T-helper 1 cell (primary cell): Measurements from ENCODE around the gene HLF.

Experiments
- DNase-seq, 5 donors: peaks; one replicate each; pipeline ENCODE4 v3.0.0-alpha.2; 2012 to 2020
- total RNA-seq, 4 donors: gene quantifications; one replicate each; lab custom pipeline; 2026; lab: John Stamatoyannopoulos, UW

HLF gene, protein sequence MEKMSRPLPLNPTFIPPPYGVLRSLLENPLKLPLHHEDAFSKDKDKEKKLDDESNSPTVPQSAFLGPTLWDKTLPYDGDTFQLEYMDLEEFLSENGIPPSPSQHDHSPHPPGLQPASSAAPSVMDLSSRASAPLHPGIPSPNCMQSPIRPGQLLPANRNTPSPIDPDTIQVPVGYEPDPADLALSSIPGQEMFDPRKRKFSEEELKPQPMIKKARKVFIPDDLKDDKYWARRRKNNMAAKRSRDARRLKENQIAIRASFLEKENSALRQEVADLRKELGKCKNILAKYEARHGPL
- 3.5 to 5.1 (median 4.1) reads per million in 4 donors for total RNA-seq

DNA sequence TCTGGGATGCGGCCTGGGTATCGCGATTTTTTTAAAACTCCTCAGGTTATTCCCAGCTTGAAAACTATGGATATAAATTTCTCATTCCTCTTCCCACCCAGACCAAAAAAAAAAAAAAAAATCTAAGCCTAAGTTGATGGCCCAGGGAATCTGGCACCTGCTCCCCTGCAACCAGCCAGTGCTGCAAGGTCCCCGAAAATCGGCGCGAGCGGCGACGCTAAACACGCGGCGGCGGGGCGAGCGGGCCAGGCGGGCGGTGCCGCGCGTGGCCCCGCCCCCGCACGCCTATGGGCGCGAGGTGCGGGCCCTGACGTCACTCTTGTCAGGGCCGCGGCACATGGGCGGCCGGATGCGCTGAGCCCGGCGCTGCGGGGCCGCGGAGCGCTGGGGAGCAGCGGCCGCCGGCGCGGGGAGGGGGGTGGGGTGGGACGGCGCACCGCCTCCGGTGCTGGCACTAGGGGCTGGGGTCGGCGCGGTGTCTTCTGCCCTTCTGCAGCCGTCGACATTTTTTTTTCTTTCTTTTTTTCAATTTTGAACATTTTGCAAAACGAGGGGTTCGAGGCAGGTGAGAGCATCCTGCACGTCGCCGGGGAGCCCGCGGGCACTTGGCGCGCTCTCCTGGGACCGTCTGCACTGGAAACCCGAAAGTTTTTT, at the start of gene HLF:
Gene HLF, plus strand, starts transcription at position 316 of the 654 bp plus-strand sequence. CDS start 525 bp downstream, outside the sequence.
- peak; percentile 51 to 80 (median 57) for DNase-seq

DNA sequence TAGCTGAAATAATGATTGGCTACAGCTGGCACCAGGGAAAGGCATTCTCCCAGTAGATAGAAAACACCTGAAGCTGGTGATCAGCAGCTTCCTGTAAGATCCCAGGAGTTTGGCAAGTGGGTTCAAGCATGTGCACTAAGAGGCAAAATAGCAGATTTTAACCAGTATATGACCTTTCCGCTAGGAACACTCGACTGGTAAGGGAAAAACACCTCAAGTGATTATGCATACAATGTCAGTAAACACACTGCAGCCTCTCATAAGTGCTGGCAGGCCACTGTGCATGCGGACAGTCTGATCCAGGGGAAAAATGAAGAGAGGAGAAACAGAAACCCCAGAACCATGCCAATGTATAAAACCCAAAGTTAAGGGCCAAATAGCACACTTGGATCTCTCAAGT, 49.0 kb upstream of the HLF start:
- no peak for DNase-seq

DNA sequence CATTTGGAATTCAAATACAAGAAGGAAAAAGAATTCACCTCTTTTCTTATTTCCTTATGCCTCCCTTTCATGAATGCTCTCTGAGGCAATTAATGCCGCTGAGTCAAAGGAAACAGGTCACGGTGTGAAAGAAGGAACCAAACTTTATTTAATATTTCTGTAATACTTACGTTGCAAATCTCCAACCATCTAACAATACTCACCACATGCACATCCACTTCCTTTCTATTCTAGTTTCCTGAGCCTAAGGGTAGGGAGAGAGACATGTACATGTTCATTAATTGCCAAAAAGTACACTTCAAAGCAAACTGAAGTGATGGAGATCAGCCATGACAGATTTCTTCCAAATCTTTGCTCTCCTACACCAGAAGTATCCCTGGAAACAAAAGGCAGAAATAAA, 47.9 kb upstream of the HLF start:
- no peak for DNase-seq

DNA sequence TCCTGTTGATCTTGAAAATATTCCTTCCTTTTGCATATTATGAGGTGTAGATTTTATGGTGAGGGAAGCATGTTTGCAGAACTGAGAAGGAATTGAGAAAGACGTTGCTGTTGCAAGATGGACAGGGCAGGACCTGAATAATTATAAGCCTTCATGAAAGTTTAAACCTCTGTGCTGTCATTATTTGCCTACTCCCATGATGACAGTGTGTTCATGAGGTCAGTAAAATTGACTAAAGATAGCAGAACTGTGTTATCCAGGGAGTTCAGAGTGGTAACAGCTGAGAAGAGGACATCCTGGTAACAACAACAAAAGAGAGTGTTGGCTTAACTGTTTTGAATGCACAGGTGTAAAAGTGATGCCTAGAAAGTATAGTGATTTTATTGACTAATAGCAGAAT, 45.3 kb upstream of the HLF start:
- DNase-seq = no peak

DNA sequence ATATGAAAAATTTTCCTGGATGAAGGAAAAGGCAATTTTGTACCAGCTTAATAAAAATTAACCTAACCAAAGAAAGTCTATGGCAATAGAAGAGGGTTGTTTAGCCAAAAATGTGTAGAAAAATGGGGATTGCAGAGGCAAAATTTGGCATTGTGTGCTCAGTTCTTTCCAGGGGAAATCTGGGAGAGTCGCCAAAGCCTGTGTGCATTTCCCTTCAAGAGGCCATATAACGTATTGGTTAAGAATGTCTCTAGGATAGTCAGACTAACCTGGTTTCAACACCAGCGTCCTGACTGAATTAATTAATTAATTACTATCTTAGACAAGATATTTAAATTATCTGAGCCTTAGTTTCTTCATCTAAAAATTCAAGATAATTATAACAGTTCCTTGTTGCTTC, 44.8 kb upstream of the HLF start:
- no peak for DNase-seq

DNA sequence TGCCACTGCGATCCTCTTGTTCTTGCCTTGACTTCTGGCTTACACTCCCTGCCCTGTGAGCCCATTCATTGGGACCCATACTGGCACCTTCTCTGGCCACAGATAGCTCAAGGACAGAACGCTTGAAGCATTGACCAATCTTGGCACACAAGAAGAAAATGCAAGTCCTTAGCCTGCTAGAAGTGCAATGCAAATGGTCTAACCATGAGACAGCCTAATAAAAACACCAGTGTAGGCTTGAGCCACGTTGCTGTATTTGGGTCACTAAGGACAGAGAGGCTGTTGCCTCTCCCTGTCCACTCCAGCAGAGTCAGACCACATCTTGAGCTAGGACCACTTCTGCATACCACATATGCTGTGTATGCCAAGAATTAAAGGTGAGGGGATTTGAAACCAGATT, 41.2 kb upstream of the HLF start:
- no peak for DNase-seq

DNA sequence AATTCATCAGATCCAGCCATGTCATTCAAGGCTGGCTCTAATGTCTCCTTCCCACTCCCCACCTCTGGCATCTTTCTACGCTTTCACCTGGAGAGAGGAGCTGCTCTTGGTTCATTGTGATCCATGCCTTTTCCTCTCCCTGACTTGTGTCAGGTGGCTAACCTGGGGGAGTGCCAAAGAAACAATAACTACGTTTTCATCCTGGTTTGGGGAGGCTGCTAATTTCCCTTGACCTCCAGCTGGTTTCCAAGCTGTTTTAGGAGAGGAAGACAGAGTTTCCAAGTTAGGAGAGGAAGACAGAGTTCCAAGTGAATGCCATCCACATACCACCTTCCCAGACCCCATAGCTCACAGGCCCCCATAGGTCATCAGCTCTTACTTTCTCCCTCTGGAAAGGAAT, 40.0 kb upstream of the HLF start:
- no peak for DNase-seq

DNA sequence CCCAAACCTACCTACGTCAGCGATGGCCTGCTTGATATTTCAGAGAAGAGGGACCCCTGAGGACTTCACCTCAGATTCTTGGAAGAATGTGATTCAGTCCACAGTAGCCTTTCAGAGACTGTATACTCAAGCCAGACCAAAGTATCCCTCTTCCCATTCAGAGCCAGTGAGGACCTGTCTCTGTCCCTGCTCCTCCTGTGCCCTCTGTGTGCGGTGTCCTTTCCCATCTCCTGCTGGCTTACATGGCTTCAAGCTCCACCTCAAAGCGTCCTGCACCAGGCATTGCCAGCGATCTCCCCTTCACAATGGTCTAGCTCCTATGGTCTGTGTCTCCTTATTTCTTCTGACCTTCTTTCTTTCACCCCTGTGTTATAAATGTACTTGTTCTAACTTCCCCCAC, 39.5 kb upstream of the HLF start:
- no peak for DNase-seq

DNA sequence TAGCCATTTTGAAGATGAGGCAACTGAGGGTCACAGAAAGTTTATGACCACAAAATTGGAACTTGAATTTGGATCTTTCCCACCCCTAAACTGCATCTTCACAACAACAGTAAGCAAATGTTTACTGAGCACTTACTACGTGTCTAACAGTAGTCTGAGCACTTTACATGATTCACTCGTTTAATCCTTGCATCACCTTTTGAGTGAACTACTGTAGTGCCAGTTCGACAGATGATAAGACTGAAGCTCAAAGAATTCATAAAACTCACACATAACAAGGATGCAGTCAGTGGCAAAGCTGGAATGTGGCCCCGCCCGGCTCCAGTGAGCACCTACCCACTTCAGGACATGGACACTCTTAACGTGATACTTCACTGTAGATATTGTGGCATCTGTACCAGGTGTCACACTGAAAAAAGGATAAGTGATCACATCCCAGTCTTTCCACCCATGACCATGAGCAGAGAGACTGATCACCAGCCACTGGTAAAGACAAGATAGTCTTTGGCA, 36.0 kb upstream of the HLF start:
- DNase-seq = no peak

DNA sequence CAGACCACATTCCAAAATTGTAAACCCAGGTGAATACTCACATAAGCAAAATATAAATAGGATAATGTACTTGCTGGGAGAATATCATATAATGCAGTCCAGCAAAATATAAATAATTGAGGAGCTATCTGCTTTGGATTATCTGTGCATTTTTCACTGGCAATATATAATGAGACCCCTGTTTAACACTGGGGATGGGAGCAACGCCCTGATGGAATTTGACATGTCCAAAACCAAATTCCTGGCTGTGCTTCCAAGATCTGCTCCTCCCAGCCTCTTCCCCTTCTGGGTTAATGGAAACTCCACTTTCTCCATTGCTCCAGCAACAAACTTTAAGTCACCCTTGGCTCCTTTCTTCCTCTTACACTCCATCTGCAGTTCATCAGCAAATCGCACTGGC, 35.5 kb upstream of the HLF start:
- no peak for DNase-seq

DNA sequence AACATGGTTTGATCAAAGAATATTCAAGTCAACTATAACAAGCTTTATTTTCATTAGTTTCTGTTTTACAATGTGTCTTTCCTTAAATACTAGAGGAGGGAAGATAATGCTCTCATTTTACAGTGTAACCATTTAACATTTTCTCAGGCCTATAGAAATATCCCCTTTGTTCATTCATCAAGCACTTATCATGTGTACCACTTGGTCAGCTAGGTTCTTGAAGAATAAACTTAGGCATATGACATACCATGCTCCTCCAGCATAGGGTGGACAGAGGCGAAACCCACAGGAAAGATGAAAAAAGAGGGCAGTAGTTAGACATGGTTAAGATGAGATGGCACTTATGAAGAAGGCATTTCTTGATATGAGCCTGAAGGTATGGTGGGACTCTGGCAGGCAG, 34.0 kb upstream of the HLF start:
- DNase-seq = no peak

DNA sequence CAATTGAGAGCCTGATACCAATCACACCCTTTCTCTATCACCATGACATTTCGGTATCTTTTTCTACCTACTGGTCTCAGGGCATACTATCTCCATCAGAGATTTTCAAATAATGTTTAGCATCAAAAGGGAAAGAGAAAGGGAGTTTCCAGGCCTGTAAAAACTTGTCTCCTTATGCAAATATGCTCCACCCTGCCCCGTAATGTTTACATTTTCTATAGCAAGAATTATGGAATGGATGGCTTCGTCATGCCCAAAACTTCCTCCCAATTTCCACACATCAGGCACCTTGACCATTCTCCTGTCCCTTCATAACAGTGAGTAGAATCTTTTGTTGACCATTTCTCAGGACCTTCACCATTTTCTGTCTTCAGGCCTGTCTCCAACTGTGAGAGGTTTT, 30.9 kb upstream of the HLF start:
- DNase-seq = no peak

DNA sequence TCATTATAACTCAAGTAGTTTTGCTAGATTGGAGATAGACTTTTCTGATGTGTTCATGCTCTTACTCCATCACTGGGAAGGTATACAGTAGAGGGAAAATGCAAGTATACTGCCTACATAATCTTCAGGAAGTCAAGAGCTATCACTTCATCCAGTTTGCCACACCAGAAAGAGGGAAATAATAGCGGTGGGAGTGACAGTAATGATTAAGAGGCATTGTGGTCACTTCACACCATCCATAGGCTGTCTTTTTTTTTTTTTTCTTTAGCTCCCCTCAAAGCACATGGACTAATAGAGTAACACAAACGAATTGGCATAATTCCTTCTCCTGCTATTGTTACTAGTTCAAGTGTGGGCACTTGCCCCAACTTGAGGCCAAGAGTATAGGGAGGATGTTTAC, 28.4 kb upstream of the HLF start:
- no peak for DNase-seq

DNA sequence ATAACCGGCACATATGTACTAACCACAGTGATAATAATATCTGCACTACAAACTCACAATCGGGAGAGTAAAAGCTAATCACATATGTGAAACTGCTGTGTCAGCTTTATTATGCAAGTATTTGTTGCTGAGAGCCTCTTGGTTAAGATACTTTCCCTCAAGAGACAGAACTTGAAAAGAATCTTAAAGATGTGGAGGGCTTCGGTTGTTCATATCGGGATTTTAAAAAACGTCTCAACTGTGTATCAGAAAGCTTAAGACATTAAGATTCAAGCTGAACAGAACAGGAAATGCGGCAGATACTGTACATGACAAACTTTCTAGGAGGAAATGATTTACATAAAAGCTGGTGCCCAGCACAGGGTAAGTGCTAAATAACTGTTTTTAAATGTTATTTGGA, 27.5 kb upstream of the HLF start:
- peak in 1 of 5 donors; percentile 36 for DNase-seq

DNA sequence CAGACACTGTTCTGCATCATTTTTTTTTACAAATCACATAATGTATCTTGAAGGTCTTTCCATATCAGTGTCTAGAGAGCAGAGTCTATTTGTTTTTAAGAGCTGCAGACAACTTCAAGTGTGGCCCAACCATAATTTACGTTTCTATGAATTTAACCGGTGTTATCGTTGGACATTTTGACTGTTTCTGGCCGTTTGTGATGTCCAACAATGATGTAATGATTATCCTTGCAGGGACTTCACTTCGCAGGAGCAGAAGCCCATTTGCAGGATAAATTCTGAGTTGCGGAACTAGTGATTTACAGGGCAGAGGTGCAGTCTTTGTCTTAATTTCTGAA, 26.9 kb upstream of the HLF start:
- DNase-seq = no peak

DNA sequence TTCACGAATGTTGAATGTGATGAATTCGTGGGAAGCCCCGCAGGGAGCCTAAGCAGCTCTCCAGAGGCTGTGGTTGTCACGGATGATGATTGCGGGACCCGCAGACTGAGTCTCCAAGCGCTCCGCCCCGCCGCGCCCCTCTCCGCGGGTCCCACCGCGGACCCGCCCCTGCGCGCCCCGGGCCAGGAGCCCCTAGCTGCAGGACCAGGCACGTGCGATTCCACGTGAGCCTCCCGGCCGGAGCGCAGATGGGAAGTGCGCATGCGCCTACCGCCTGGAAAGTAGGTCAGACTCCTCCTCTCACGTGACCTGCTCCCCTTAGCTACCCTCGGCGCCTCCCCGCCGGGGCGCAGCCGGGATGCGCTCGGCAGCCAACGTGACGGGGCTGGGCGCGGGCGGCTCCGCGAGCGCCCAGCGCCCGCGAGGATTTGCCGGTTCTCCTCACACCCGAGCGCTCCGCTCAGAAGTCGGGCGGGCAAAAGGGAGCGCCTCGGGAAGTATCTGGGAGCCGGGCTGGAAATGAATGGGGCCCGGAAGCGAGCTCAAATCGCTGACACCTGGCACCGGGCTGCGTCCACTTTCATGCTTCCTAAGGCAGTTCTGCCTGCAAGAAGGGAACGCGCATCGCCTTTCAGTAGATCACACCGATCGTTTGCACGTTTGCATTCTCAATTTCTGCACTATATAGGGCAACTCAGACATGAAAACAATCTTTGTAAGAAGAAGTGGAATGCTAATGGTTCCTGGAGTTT, 26.4 kb upstream of the HLF start:
- peak; percentile 76 to 87 (median 80) for DNase-seq

DNA sequence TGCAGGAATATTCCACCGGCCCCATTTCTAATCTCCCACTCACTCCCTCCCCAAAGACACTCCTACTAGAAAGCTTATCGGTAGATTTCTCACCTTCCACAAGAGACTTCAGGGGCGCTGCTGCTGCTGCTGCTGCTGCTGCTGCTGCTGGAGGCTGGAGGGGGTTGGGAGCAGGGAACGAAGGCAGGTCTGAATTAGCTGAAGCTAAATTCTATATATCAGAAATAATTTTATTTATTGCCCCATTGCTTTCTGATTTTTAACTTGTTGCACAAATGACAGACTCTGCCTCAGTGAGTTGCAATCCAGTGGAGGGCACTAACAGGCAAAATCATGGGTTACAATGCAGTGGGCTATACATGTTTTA, 25.8 kb upstream of the HLF start:
- no peak for DNase-seq

DNA sequence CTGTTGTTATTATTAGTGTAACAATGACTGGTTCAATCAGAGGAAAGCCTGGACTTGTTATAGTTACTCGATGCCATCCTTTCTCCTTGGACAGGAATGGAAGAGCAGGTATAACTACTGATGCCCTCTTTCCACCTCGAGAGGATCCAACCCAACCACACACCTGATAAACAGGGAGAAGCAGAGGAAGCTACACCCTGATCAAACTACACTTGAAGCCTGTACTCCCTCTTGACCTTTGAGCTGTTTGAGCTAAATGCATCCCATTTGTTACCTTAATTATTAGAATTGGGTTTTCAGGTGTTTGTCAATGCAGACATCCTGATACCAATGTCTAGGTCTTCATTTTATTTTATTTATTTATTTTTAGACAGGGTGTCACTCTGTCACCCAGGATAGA, 23.7 kb upstream of the HLF start:
- DNase-seq = no peak

DNA sequence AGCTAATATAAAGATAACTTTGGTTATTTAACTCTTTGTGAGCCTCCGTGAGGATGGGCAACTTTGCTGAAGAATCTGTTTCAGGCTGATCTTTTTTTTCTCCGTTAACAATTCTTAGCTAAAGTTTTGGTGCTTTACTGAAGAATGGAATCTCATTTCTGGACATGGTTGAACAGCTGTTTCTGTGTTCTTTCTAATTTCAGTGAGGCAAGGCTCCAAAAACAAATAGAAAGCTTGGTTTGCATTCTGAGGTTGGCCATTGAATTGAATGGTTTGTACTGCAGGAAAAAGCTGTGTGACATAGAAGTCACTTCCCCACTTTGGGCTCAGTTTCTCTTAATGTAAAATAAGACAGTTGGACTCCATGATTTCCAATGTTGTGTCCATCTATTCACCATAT, 22.3 kb upstream of the HLF start:
- no peak for DNase-seq

DNA sequence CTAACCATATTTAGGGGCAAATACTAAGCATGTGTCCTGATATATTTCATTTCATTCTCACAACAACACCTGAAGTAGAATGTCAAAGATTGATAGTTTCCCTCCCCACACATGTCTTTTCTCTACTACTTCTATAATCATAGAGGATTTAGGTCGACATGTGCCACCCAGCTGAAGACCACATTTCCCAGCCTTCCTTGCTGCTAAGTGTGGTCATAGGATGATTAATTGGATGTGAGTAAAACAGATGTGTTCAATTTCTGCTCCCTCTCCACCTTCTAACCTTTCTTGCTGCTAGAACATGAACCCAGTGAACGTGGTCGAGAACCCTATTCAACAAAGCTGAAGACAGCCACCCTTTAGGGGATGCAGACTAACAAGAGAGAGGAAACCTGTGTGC, 18.8 kb upstream of the HLF start:
- DNase-seq = no peak

DNA sequence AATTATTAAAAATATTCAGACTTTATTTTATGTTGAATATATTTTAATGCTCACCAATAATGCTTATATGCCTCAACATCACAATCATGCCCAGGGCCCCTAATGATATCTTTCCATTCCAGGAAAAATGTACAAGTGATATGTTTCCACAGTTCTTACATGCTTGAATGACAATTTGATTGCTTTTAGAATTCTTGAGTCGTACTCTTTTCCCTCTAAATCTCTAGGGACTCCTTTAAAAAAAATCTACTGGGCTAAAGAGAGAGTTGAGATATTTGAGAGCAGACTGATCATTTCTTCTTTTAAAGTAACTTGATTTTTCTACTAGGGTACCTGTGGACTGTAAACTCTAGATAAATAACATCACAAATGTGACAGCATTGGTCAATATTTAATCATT, 18.2 kb upstream of the HLF start:
- DNase-seq = no peak

DNA sequence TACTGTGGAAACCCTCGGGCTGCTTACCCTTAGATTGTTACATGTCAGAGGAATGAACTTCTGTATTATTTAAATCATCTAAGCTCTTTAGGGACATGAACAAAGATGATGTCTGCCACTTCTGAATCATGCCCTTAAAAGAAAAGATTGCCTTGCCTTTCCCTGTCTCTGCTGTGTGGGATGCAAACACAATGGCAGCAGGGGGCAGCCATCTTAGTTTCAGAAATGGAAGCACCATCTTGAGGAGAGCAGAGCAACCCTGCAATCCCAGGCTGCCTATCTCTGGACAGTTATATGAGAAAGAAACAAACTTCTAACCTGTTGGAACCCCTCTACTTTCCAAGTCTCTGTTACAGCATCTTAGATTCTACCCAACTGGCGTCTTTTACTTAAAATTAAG, 16.7 kb upstream of the HLF start:
- DNase-seq = no peak

DNA sequence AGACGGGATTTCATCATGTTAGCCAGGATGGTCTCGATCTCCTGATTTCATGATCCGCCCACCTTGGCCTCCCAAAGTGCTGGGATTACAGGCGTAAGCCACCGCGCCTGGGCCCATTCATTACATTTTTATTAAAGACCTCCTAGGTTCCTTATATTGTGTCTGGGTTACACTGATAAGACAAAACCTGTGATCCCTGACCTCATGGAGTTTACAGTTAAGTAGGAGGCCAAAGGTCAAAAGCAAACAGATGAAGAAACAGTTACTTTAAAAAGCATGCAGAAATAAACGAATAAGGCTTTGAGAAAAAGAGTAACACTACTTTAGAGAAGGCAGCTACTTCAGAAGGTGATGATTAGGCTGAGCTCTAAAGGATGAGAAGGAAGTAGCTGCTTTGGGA, 14.9 kb upstream of the HLF start:
- no peak for DNase-seq

DNA sequence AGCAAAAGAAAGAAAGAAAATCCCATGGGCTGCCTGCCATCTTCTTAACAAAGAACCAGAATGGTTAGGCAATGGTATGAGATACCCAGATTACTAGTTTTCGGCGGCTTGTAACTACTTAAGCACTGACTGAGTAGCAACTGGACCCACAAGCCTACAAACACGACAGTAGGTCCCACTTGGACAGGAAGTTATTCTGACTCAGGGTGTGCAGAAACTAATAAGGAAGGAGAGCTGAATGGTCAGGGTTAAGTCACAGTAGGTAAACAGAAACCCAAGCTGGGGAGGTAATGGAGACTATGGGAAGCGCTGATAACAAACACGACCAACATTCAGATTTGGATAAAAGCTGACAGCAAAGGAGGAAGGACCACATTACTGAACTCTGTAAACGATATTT, 10.4 kb upstream of the HLF start:
- DNase-seq = no peak
